Hippocampal formation (tissue), 2 donors: ENCODE measurements around the gene CHID1.

Experiments
- DNase-seq, 2 donors: peaks; one replicate each; lab custom pipeline; 2025; lab: John Stamatoyannopoulos, UW

Gene CHID1

DNA sequence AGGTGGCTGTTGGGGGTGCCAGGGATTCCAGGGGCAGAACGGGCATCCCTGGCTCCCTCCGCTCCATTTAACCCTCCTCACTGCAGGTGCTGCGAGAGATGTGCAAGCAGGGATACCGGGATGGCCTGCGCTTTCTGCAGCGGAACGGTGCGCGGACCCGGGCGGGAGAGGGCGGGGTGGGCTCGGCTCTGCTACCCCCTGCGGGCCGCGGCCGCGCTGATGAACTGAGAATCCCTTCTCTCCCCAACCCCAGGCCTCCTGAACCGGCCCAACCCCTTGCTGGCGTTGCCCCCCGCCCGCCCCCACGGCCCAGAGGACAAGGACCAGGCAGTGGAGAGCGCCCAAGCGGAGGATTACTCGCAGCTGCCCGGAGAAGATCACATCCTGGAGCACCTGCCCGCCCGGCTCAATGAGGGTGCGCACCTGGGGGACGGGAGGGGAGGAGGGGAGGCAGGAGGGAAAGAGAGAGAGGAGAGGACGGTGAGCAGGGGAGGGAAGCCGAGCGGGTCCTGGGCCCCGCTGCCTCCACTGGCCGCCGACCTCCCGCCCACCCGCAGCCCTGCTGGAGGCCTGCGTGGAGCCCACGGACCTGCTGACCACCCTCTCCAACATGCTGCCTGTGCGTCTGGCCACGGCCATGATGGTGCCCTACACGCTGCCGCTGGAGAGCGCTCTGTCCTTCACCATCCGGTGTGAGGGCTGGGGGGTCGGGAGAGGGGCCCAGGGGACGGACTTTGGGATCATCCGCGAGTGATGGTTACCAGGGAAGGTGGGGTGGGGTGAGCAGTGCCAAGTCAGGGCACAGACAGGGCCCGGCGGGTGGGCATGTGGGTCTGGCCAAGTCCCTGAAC lies 86.9 kb downstream of the CHID1 start:
- DNase-seq, result no peak

GRCh38 chr11:821512-822371 lies 88.9 kb downstream of the CHID1 start:
- DNase-seq, result no peak

- DNase-seq, result peak in 1 of 2 donors; percentile 32
Observed at GRCh38 chr11:820655-821511, 89.7 kb downstream of the CHID1 start.

DNA sequence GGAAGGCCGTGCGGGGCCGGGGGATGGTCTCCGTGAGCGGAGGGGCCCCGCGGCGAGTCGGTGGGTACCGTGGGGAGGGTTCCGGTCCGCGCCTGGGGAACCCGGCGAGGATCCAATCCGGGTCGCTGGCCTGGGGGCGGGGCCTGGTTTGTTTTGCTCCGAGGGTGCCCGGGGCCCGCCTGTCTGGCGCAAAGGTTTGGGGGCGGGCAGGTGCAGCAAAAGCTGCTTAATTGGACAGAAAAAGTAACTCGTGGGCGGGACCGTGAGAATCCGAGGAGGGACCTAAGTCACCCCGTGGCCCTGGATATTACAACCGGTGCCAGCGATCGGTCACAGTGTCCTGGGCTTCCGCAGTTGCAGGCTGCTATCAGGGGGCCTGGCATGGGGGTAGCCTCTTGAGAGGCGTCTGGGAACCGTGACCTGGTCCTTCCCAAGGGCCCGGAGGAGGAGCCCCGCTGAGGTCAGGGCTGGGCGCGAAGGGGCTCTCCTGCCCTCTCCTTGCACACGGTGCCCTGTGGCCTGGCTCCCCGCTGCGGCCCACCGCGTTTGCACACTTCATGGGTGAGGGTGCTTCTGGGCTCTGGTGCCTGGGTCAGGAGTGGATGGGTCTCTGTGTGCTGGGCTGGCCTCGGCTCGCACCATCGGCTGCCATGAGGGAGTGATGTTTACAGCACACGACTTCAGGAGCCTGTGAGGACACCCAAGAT lies 90.5 kb downstream of the CHID1 start:
- peak; percentile 16 to 40 for DNase-seq

DNA sequence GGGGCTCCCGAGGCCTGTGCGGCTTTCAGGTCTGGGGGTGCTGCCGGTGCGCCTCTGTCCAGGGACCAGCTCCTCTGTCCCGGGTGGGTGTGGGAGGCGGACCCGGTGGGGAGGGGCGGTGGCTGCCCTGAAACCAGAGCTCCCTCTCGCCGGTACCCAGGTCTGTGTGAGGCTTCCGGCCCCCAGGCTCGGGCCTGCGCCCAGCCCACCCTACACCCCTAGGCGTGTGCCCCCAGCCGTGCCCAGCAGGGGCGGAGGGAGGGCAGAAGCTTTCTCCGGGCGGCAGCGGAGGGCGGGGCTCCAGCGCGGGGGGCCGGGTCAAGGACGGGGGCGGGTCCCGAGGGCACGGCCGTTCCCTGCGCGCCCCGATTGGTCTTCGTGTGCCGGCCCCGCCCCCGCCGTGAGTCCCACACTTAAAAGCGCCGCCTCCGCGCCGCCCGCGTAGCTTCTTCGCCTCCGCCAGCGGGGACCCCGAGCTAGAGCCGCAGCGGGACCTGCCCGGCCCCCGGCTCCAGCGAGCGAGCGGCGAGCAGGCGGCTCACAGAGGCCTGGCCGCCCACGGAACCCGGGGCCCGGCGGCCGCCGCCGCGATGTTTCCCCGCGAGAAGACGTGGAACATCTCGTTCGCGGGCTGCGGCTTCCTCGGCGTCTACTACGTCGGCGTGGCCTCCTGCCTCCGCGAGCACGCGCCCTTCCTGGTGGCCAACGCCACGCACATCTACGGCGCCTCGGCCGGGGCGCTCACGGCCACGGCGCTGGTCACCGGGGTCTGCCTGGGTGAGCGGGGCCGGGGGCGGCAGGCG lies 91.3 kb downstream of the CHID1 start:
- peak; percentile 85 to 92 for DNase-seq

DNA sequence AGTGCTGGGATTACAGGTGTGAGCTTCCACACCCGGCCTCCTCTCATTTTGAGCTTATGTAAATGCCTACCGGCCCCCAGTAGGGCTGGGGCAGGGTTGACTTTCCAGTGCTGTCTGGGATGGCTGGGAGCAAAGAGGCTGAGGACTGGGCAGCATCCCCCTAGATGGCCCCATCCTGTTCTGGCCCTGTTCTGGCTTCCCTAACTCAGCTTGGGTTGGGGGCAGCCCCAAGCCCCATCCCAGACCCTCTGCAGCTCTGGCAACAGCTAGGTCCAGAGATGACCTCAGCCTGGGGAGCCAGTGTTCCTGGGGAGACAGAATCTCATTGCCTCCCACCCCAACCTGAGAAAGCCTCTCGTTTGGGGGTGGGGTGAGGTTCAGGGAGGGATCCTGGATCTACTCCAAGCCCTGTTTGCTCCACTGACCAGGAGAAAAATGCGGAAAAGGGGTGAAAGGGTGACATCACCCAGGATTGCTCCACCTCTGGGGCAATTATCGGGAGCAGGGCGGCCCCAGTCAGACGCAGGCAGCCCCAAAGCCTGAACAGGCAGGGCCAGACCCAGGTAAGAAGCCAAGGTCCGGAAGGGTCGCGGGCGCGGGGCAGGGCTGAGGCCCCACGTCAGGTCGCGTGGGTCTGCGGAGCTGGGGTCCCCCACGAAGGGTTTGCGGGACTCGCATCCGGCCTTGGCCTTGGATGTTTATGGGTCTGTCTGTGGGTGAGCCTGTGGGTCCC lies 92.0 kb downstream of the CHID1 start, which contains the start of gene PNPLA2:
TSS of gene PNPLA2 (plus strand) at position 519 of the 733 bp plus-strand sequence. CDS start 805 bp downstream, outside the sequence.
- no peak for DNase-seq
